Activated gamma-delta T cell (primary cell): ENCODE data around the gene PDLIM7.

ENCODE experiments used
- DNase-seq: peaks from one replicate; lab custom pipeline; 2025; lab: John Stamatoyannopoulos, UW

Gene PDLIM7

DNA sequence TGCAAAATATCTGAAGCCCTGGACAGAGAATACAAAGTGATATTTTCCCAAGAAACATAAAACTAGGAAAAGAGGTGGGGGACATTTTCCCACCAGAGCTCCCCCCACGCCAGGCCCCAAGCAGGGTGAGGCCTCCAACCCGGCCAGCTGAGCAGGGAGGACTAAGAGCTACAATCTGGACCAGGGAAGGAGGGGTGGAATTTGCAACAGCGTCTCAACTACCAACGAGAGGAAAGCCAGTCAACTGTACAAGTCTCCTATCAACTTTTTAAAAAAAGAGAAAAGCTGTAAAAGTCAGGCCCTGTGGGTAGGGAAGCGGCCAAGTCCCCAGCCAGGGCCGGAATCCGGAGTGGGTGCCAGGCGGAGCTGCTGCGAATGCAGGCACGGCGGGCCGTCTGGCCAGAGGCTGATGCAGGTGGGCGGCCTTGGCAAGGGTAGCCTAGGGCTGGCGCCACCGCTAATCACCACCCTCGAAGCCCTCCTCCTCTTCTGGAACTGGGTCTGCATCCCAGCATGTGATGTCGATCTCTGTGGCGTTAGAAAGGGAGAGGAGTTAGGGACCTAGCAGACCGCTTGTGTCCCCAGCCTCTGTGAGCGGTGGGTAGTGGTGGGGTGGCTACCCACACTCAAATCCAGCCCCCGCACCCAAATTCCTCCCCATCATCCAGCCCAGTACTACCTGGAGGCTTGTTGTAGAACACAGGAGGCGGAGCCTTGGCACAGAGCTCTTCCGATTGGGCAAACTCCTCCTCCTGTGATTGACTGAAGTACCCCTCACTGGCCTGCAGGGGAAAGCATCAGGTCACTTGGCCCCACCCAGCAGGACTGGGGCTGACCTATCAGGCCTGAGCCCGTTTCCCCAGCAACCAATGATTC lies 40.2 kb downstream of the PDLIM7 start:
- DNase-seq, result no peak

DNA sequence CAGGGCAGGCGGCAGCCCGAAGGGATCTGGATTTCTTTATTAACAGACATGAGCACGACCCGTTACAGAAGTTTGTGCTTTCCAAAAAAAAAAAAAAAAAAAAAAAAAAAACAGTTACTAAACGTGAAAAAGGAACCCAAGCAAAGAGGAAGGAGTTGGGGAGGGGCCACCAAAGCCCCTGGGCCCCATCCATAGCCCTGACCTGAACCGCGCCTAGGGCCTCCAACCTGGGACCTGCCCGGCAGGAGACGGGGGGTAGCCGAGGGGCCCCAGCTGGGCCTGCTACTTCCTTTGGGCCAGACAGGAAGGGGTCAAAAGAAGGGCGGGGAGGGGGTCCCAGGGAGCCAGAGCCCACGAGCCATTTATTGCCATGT lies 40.8 kb downstream of the PDLIM7 start:
- no peak for DNase-seq

DNA sequence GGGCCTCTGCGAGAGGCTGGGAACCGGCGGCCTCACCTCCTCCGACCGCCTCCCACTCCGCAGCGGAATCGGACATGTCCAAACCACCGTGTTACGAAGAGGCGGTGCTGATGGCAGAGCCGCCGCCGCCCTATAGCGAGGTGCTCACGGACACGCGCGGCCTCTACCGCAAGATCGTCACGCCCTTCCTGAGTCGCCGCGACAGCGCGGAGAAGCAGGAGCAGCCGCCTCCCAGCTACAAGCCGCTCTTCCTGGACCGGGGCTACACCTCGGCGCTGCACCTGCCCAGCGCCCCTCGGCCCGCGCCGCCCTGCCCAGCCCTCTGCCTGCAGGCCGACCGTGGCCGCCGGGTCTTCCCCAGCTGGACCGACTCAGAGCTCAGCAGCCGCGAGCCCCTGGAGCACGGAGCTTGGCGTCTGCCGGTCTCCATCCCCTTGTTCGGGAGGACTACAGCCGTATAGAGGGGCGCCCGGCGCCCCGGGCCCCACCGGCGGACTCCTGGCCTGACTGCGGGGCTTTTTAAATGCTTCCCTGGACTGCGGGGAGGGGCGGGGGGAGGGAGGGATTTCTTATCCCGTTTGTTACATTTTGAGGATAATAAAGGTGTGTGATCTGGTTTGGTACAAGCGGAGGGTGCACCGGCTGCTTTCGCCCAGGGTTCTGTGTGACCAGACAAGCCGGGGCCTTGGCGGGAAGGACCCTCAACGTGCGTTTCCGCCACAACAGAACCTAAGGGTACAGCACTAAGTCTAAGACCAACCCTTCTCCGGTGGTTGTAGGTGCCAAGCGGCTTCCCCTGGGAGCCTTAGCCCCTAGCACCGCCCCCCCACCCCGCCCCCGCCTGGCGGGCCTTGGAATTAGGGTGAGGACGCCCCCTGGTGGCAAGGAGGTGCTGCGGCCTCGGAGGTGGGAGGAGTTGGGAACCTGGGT lies 41.5 kb downstream of the PDLIM7 start:
- DNase-seq, result peak; percentile 87

DNA sequence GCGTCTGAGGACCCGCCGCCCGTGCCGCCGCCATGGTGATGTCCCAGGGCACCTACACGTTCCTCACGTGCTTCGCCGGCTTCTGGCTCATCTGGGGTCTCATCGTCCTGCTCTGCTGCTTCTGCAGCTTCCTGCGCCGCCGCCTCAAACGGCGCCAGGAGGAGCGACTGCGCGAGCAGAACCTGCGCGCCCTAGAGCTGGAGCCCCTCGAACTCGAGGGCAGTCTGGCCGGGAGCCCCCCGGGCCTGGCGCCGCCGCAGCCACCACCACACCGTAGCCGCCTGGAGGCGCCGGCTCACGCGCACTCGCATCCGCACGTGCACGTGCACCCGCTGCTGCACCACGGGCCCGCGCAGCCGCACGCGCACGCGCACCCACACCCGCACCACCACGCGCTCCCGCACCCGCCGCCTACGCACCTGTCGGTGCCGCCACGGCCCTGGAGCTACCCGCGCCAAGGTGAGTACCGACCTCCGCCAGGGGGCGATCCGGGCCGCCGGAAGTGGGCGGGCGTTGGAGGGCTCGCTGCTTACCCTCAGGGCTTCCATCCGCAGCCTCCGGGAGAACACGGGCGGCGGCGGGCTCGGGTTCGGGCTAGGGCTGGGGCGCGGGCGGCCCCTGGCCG lies 42.3 kb downstream of the PDLIM7 start:
- peak; percentile 87 for DNase-seq

DNA sequence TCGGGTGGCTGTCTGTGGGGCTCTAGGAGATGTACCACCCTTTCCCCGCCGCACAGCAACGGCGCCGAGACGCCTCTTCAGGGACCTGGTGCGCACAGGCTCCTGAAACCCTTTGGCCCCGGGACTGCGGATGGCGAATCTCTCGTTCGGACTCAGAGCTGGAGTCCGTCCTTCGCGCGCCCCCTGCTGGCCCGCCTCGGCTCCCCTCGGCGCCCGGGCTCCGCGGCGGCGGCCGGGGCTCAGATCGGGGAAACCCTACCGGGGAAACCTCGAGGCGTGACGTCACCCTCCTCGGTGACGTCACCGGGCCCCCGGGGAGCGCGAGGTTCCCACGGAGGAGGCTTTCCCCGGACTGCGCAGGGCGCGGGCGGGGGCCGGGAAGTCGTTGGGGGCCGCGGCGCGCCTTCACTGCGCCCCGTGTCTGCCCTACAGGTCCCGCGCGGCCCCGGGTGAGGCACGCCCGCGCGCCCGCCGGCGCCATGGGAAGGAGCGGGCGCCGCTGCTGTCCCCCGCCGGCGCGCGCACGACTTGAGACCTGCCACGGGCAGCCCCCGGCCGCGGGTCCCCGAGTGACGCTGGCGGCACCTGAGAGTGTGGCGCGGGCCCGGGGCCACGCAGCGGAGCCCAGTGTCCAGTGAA lies 42.9 kb downstream of the PDLIM7 start:
- DNase-seq, result peak; percentile 97

DNA sequence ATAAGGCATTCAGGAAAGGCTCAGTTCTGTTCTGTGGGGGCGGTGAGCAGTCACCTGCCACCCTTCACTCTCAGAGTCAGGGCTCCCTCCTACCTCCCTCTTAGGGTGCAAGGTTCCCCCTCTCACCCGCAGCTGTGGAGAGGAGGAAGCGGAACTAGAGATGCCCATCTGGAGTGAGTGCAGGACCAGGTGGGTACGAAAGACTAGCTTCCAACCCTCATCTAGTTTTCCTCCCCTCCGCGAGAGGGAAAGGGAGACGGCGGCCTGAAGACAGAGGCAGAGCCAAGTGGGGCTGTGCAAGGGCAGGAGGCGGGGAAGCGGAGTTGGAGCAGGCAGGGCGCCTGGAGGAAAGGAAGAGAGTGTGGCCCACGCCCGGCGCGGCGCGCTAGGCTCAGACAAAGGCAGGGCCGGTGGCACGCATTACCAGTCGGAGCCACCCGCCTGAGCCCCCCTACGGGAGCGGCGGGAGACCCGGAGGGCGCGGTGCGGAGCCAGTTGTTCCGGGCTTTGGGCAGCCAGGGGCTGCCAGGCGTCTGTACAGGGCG lies 43.5 kb downstream of the PDLIM7 start:
- no peak for DNase-seq

DNA sequence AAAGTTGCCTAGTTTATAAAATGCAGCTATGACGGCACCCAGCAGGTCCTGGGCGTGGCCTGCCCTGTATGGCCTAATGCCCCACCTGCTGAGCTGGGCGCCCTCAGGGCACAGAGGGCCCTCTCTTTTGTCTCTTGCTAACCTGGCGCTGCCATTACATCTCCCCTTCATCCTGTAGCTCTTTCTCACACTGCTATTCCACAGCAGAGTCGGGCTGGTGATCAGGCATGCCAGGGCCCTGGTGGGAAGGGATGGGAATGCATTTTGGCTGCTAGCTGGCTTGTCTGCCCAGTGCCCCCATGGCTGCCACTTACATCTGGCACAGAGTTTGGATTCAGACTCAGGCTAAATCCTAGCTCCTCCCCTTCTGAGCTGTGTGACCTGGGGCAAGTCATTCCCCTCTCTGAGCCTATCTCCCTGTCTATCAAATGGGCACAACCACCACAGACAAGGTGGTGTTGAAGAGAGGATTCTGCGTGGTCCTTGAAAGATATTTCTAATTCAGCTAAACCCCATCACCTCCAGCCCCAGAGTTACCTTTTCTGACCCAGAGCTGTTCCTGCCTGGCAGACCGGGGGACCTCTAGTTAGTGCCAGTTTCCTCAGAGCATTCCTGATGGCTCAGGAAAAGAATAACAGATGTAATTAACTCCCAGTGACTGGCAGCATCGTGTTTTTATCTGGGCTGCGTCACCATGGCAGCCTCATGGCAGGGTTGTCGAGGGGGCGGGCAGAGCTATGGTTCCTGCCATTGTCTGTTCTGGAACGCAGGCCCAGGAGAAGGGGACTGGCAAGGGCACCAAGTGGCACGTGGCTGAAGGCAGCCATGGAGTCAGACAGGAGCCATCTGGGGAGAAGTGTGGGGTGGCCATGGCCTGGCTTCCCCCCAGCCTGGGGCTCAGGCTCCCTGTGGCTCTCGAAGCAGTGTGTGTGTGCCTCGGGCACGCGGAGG lies 44.4 kb downstream of the PDLIM7 start:
- DNase-seq, result no peak

DNA sequence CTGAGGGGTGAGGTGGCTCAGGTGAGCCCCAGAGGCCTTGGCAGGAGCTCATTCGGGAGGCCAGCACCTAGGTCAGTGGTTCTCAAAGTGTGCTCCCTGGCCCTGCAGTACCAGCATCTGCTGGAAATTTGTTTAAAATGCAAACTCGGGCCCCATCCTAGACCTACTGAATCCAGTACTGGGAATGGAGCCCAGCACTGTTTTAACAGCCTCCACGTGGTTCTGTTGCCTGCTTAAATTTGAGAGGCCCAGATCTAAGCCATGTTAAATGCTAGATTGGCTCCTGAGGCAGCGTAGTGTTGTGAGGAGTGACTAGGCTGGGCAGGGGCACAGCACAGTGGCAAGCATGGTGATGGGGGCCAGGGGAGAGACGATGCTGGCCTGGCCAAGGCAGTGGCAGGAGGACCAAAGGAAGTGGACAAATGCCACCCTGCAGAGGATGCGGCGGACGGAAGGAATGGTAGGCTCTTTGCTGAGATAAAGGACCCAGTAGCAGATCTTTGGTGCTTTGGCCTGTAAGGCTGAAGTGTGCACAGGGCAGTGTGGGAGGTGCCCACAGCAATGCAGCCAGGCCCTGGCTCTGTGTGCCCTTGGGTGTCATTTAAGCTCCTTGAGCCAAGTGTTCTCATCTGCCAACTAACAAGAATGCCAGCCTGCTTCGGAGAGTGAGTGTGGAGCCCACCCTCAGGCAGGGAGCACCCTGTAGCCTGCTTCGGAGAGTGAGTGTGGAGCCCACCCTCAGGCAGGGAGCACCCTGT lies 46.6 kb downstream of the PDLIM7 start:
- DNase-seq, result no peak

DNA sequence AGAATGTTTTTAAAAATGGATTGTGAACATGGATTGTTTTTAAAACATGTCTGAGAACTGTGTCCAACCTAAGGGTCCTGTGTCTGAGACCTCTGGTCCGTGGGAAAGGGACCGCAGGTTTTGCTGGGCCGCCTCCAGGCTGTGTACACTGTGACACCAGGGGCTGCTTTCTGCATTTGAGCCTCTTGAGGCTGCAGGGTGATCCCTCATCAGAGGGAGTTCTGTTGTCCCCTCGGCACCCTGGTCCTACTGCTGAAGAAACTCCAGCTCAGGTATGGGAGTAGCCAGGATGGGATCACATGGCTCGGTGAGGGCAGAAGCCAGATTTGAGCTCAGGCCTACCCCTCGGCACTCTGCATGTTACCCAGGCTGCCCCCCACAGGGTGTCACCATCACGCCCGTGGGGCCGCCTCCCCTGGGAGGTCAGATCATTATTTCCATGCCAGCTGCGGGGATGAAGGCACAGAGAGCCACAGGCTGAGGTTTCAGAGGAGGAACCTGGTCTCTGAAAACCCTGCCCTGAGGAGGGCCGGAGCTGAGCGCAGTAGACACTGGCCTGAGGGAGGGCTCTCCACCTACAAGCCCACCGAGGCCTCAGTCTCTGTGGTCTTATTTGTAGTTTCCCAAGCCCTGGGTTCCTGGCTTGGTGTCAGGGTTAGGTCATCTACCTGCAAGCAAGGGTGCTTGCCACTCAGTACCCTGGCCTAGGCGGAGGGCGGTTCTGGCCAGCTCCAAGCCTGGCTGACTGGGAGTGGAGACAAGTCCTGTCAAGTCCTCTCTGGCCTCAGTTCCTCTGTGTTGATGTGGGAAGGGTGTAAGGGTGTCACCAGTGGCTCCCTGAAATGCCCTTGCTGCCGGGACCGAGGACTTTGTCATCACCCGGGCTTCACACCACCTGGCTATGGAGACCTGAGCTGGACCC lies 48.0 kb downstream of the PDLIM7 start:
- DNase-seq, result no peak

DNA sequence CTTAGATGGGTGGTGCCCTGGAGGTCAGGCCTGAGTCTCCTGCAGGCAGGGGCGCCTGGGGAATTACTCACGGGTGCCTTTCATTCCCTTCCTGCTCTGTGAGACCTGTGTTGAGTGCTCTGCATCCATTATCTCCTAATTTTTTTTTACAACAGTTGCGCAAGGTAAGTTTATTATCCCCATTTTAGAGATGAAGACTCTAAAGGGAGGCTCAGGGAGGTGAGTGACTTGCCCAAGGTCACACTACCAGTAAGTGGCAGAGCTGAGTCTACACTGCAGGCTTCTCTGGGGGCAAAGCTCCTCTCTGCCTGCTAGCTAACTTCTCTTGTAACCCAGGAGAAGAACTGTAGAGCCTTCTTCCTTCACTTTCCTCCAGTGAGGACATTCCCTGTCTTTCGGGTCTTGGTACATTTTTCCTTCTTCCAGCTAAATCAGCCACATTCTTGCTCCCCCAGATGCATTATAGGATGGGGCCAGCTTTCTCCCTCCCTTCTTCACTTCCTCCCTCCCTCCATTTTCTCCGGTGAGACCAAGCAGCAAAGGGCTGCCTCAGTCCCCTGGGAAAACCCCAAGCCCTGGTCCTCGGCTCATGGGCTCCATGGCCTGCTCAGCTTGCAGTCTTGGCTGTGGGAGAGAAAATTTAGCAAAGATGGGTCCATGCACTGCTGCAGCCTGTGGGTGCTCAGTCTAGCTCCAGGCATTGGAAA lies 49.0 kb downstream of the PDLIM7 start:
- DNase-seq, result no peak

DNA sequence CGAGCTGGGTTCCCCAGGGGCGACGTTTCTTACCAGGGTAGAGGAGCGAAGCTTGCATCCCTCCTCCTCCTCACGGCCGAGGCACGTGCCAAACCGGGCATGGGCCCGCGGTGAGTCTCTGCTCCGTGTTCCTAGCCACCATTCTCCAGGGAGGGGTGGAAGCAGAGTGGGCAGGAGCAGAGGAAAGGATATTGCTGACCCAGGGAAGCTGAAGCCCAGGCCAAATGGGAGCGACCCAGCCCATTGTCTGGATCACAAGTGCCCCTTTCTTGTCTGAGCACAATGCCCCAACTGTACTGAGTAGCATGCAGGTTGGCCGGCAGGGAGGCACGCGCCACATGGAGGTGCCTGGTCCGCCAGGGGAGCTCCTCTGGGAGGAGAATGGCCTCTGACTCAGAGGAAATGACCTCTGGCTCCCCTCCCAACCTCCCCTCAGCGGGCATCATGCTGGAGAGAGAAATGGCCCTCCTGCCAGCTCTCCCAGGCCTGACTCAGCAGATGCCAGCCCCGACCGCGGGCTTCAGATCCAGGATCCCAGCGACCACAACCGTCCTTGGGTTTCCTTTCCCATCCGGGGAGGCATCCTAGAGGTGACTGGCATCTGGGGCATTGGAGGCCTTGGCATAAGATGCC lies 49.7 kb downstream of the PDLIM7 start:
- no peak for DNase-seq

DNA sequence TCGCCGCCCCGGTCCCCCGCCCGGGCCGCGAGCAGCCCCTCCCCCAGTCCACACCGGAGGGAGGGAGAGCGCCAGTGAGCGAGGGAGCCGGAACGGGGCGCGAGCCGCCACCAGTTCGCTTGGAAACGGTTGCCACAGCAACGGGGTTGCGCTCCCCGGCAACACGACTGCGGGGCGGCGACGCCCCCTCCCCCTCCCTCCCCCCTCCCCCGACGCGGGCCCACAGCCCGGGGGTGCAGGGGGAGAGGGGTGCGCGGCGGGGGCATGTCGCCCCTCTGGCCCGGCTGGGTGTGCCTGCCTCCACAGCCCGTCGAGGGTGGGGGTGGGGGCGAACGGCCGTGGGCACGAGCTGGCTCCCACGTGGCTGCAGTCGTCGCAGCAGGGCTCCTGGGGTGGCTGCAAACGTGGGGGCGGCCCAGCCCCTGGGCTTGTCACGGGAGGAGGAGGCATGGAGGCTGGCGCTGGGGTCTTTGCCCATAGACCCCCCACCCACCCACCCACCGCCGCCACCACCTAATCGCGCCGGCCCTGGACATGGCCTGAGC lies 50.3 kb downstream of the PDLIM7 start:
- DNase-seq, result peak; percentile 66

DNA sequence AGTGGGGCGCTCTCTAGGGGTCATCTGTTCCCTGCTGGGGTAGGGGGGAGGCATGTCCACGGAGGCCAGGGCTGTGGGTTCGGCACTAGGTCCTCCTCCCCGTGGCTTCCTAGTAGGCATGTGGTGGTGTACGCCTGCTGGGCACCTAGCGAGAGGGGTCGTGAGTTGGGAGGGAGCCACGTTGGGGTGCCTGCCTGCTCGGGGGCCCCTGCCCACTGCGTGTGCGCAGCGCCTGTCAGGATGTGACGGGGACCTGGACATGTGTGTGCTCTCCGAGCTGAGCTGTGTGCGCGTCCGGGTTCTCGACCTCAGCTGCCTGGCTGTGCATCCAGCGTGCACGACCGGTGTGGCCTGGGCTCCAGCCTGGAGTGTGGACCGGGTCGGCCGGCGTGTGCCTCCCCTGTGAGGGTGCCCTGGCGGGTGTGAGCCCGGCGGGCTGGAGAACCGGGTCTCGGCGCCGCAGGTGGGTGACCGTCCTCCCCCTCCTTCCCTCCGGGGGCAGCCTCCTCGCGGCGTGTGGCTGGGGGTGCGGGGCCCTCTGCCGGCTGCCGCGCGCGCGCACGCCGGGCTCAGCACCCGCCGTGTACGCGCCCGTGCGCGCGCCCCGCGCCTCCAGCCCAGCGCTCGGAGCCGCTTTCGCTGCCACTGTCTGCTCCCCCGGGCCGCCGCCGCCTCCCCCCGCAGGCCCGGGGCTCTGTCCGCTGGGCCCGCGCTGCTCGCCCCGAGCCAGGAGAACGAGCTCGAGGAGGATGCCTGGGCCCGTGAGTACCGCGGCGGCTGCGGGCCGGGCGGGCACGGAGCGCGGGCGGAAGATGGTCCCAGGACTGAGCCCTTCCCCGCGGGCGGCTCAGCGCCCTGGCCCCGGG lies 51.0 kb downstream of the PDLIM7 start, which contains the start of gene PRR7:
Gene PRR7 (plus strand): TSS at position 615 of the 866 bp plus-strand sequence. CDS start 8,254 bp downstream, outside the sequence.
- peak; percentile 63 for DNase-seq

DNA sequence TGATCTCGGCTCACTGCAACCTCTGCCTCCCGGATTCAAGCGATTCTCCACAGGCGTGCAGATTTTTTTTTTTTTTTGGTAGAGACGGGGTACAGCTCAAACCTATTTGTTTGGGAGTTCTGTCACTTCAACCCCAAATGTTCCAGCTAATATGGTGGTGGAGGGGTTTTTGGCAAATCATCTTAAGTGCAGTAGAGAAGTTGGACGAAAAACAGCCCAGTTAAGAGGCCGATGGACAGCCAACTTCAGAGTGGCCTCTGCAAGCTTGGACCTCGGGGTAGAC lies 51.5 kb downstream of the PDLIM7 start:
- no peak for DNase-seq

DNA sequence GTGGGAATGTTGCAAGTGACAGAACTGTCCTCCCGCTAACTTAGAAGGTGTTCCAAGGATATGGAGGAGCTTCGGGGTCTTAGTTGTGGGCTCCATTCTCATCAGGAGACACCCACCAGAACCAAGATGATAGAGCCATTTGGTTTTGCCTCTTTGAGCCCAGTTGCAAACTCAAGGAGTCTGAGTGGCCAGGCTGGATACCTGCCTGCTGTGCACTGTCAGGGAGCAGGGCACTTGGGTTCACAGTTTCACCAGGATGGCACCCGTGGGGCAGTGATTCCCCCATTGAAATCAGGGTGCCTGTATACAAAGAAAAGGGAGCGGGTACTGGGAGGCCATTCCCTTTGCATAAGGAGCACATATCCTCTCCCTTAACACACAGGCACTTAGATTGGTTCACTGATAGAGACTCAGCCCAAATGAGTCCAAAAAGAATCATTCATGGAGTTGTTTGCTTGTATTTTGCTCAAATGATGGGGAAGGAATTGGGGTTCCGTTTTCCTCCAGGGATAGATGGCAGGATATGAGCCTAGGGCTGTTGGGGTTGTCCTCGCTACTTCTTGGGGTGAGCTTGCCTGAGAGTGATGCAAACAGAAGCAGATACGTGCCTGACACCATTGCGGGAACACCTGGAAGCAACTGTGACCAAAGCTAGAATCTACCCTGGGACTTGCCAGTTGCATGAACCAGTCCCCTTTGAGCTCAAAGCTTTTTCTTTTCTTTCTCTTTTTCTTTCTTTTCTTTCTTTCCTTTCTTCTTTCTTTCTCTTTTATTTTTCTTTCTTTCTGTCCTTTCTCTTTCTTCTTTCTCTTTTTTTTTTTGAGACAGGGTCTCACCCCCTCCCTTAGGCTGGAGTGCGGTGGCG lies 52.1 kb downstream of the PDLIM7 start:
- DNase-seq, result no peak
